DMS153 treated with DMSO at 0.1 percent for 48 hours (cell line): ENCODE results near the gene NPAS3.

ENCODE experiments used
- DNase-seq: peaks from one replicate; lab custom pipeline; 2025; ENCODE audit not compliant: unreplicated experiment; lab: John Stamatoyannopoulos, UW

Gene NPAS3

GRCh38 chr14:33307691-33308251 lies 369.1 kb downstream of the NPAS3 start:
- peak; percentile 87 for DNase-seq

GRCh38 chr14:33309106-33309505 lies 370.4 kb downstream of the NPAS3 start:
- no peak for DNase-seq

- no peak for DNase-seq
Observed at GRCh38 chr14:33315217-33315616, 376.5 kb downstream of the NPAS3 start.

GRCh38 chr14:33315721-33316120 lies 377.0 kb downstream of the NPAS3 start:
- DNase-seq: no peak

- peak; percentile 18 for DNase-seq
Observed at GRCh38 chr14:33317675-33318074, 379.0 kb downstream of the NPAS3 start.

- no peak for DNase-seq
Observed at GRCh38 chr14:33323979-33324378, 385.3 kb downstream of the NPAS3 start.

- DNase-seq: no peak
Observed at GRCh38 chr14:33331176-33331949, 392.7 kb downstream of the NPAS3 start.

GRCh38 chr14:33332497-33332896 lies 393.8 kb downstream of the NPAS3 start:
- DNase-seq: no peak

- DNase-seq: no peak
Observed at GRCh38 chr14:33335366-33335765, 396.7 kb downstream of the NPAS3 start.

GRCh38 chr14:33342299-33342974 lies 403.8 kb downstream of the NPAS3 start:
- DNase-seq: no peak

GRCh38 chr14:33343016-33343415 lies 404.3 kb downstream of the NPAS3 start:
- no peak for DNase-seq

GRCh38 chr14:33347796-33348195 lies 409.1 kb downstream of the NPAS3 start:
- no peak for DNase-seq

- DNase-seq: no peak
Observed at GRCh38 chr14:33348510-33348909, 409.8 kb downstream of the NPAS3 start.

- DNase-seq: peak; percentile 9
Observed at GRCh38 chr14:33349871-33350270, 411.2 kb downstream of the NPAS3 start.

- no peak for DNase-seq
Observed at GRCh38 chr14:33350366-33350990, 411.8 kb downstream of the NPAS3 start.

GRCh38 chr14:33352821-33353220 lies 414.1 kb downstream of the NPAS3 start:
- DNase-seq: no peak

- DNase-seq: no peak
Observed at GRCh38 chr14:33356181-33356580, 417.5 kb downstream of the NPAS3 start.

GRCh38 chr14:33357225-33358010 lies 418.7 kb downstream of the NPAS3 start:
- DNase-seq: peak; percentile 21

- DNase-seq: no peak
Observed at GRCh38 chr14:33359288-33359881, 420.7 kb downstream of the NPAS3 start.

GRCh38 chr14:33362934-33363333 lies 424.3 kb downstream of the NPAS3 start:
- DNase-seq: no peak

- no peak for DNase-seq
Observed at GRCh38 chr14:33363682-33364081, 425.0 kb downstream of the NPAS3 start.
